ENCODE results near the gene PNMT. TPM values are rescaled to one million over a fixed set of nuclear protein-coding genes. Genes with fewer than 3 reads are reported as not detected.
A peak's percentile ranks its signal among the peaks of the same experiment; 100 is the strongest.

The PNMT gene
- total and polyA plus RNA-seq, 2 of the 8 experiments (the other 6 are each of a cell fraction or from before 2014, with no cell fraction given): 5.6 to 10.9 TPM

DNA sequence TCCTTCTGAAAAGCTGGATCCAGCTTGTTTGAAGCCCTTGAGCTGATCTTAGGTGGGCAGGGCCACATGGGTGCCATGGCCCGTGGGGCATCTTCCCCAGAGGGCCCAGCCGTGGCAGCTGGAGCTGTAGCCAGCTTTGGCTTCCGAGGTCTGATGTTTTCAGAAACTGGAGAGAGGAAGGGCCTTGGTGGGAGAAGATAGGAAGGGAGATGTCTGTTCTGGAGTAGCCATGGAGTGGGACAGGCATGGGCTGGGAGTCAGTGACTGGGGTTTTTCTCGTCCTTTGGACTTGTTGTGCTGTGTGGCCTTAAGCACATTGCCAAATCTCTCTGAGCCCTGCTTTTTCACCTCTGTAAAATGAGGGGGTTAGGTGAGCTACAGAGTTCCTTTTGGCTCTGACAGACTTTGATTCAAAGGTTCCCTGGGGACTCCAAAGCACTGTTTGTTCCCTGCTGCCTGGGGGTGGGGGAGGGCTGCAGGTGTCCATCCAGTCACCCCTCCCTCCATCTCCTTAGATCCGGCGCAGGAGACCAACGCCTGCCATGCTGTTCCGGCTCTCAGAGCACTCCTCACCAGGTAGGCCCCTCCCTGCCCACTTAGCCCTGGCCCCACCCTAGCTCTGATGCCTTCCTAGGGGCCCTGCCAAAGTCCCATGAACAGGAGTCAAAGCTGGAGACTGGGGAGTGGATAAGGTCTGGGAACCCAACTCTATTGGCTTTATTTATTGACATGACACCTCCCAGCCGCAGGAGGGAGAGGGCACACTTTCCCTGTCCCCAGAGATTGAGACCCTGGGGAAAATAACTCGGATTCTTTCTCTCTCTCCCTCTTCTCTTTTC lies 39.4 kb upstream of the PNMT start:
- 0 out of 2 replicates have a peak overlapping the region, but pooled peaks have one; percentile 53 for H2BK5ac ChIP-seq (ENCODE audit: low read depth, low read length)
- H3K4me2 ChIP-seq (ENCODE audit: insufficient read depth in 1 of 2, low read depth in 2 of 2, low read length in 2 of 2): peak overlapping the region; percentile 84 to 86; a peak in 3 of 4 replicates
- H3K23me2 ChIP-seq (ENCODE audit: low read depth, low read length): peaks cover 12% of the 10 kb centered on the region
- H2AFZ ChIP-seq (ENCODE audit: low read length): no peak overlapping the region
- peak overlapping the region; percentile 80; the same call in 1 of the 2 replicates for H2BK20ac ChIP-seq (ENCODE audit: low read length)
- peaks cover 0 to 1% of the 10 kb centered on the region in 2 experiments for H4K20me1 ChIP-seq (replicated peaks in 1 of 2; ENCODE audit: control insufficient read depth in 1 of 2, insufficient read depth in 2 of 2, low read length in 2 of 2)
- no peak overlapping the region for H3K9ac ChIP-seq (replicated peaks in 1 of 4; ENCODE audit: extremely low read depth in 1 of 4, low read depth in 3 of 4, low read length in 3 of 4)
- CTCF ChIA-PET (ENCODE audit: partially characterized antibody): interaction anchor here (1.2 to 49.2 kb wide), 11 partner anchors 6 to 130 kb away, joined by 3 to 1885 read pairs (median 7); partner anchors contain the start of genes ERBB2, PGAP3, PNMT and PPP1R1B
- H3K4me1 ChIP-seq (replicated peaks in 1 of 4; ENCODE audit: control insufficient read depth in 3 of 4, insufficient read depth in 4 of 4, low read length in 3 of 4): peaks cover 8 to 54% (median 42%) of the 10 kb centered on the region in 4 experiments
- POLR2A ChIA-PET (ENCODE audit: partially characterized antibody): interaction anchor here (0.7 to 2.0 kb wide), 7 partner anchors 11 to 102 kb away, joined by 3 to 10 read pairs (median 3); partner anchors contain the start of gene MIEN1
- H4K91ac ChIP-seq (replicated peaks; ENCODE audit: insufficient read length, low read length): peak overlapping the region; percentile 69
- no peak overlapping the region for H3K23ac ChIP-seq (ENCODE audit: insufficient read length)
- H3K27ac ChIP-seq (ENCODE audit: low read depth, low read length): no peak overlapping the region
- 73% methylated on average over 7 of the region's 10 CpGs; no CpG with 5 or more reads in 1 of the 2 experiments for WGBS, 2 experiments (ENCODE audit: extremely low coverage in 1 of 2, insufficient coverage in 1 of 2, insufficient read length in 1 of 2, insufficient replicate concordance in 2 of 2, low coverage in 1 of 2, low lambda C conversion rate in 2 of 2, missing lambda C conversion rate in 1 of 2)
- no peak overlapping the region for H2BK120ac ChIP-seq (replicated peaks; ENCODE audit: low read depth, low read length)
- 0 out of 2 replicates have a peak, but pooled peaks cover 2% of the 10 kb centered on the region for H3K79me1 ChIP-seq (ENCODE audit: low read depth, low read length)
- H4K8ac ChIP-seq (ENCODE audit: extremely low read depth, insufficient read depth, low read length): no peak overlapping the region
- no peaks in the 10 kb centered on the region for H3K36me3 ChIP-seq (ENCODE audit: control insufficient read depth in 2 of 4, insufficient read depth in 4 of 4, low read length in 3 of 4)
- peak overlapping the region; percentile 88; the same call in 1 of the 2 replicates for H2BK15ac ChIP-seq (ENCODE audit: low read length)
- no peak overlapping the region; the same call in 1 of the 2 replicates for H2AK5ac ChIP-seq (ENCODE audit: low read depth, low read length)
- H3K27me3 ChIP-seq (replicated peaks in 1 of 4; ENCODE audit: control insufficient read depth in 3 of 4, extremely low read depth in 1 of 4, insufficient read depth in 3 of 4, low read length in 3 of 4): peaks cover 2 to 39% (median 32%) of the 10 kb centered on the region in 4 experiments
- no peak overlapping the region for H3K14ac ChIP-seq (ENCODE audit: insufficient read length)
- H3K4ac ChIP-seq (replicated peaks; ENCODE audit: insufficient read length, low read depth, low read length): peak overlapping the region; percentile 83
- H3K18ac ChIP-seq (ENCODE audit: extremely low read depth, low read length): peak overlapping the region; percentile 60
- H2BK12ac ChIP-seq (ENCODE audit: low read depth, low read length): peak overlapping the region; percentile 75; the same call in 1 of the 2 replicates
- no peak for DNase-seq (ENCODE audit: low read depth in 1 of 2, low spot score in 2 of 2)
- H4K5ac ChIP-seq (ENCODE audit: insufficient read length, low read depth, low read length): no peak overlapping the region
- H3K56ac ChIP-seq (replicated peaks; ENCODE audit: insufficient read length, low read depth, low read length): no peak overlapping the region
- no peaks in the 10 kb centered on the region for H3K79me2 ChIP-seq (ENCODE audit: control insufficient read depth in 1 of 2, insufficient read depth in 2 of 2, low read length in 2 of 2)
- no peaks in the 10 kb centered on the region for H3K9me3 ChIP-seq (ENCODE audit: insufficient read depth in 2 of 2, low read depth in 1 of 2, low read length in 1 of 2)
- peak overlapping the region in 1 of 4 experiments; percentile 75; a peak in 2 of 8 replicates for H3K4me3 ChIP-seq (ENCODE audit: extremely low read depth in 1 of 4, insufficient read depth in 2 of 4, low read depth in 3 of 4, low read length in 4 of 4)
- FAIRE-seq: no peak
- TF ChIP-seq YY1 (IDR thresholded peaks at IDR 0.05; ENCODE audit: low read depth, low read length) (no peak), BCL11A (IDR thresholded peaks at IDR 0.05; ENCODE audit: low read depth in 2 of 2, low read length in 2 of 2) (no peak), CTBP2 (IDR thresholded peaks at IDR 0.05; ENCODE audit: borderline replicate concordance, insufficient read depth, insufficient read length, low read length) (no peak), CREB1 (IDR thresholded peaks at IDR 0.05) (no peak), BRCA1 (IDR thresholded peaks at IDR 0.05; ENCODE audit: low read depth, low read length) (no peak), EP300 (IDR thresholded peaks at IDR 0.05; ENCODE audit: borderline replicate concordance in 1 of 2, low read depth in 2 of 2, low read length in 2 of 2) (no peak), SIN3A (conservative IDR thresholded peaks at IDR 0.05 in 1 of 2, IDR thresholded peaks at IDR 0.05 in 1 of 2; ENCODE audit: low read depth in 1 of 2, low read length in 2 of 2) (no peak)
- TF ChIP-seq, protein P1, sequence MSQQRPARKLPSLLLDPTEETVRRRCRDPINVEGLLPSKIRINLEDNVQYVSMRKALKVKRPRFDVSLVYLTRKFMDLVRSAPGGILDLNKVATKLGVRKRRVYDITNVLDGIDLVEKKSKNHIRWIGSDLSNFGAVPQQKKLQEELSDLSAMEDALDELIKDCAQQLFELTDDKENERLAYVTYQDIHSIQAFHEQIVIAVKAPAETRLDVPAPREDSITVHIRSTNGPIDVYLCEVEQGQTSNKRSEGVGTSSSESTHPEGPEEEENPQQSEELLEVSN (IDR thresholded peaks at IDR 0.05): no peak
- TF ChIP-seq, protein P2, sequence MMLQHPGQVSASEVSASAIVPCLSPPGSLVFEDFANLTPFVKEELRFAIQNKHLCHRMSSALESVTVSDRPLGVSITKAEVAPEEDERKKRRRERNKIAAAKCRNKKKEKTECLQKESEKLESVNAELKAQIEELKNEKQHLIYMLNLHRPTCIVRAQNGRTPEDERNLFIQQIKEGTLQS (IDR thresholded peaks at IDR 0.05; ENCODE audit: insufficient read depth, low read depth, low read length): no peak
